NK-92 treated with Interleukin-12 subunit alpha and Interleukin-12 subunit beta, amount 100 ng/mL, for 24 hours (cell line): ENCODE results near the gene OR4F3.
"Not testable (repeated sequence)": the region's sequence is repeated elsewhere in the genome, so short reads cannot be mapped to it uniquely, and the experiment has no call there.

ENCODE experiments used
- DNase-seq: peaks from one replicate; lab custom pipeline; 2025; lab: John Stamatoyannopoulos, UW

Gene OR4F3

GRCh38 chr5:181366968-181367367 is at the start of gene OR4F3:
OR4F3 (plus strand) TSS chr5:181367268.
- not testable (repeated sequence) for DNase-seq
